Tibial nerve (tissue), 4 donors: ENCODE measurements around the gene ARL5A.

ENCODE experiments used
- CTCF ChIP-seq, 5 experiments: fragments of 200-600 bp in 3 of 5; fragments of 450-650 bp in 2 of 5; sonication (generic) in 3 of 5; IDR thresholded peaks; one replicate each; pipeline ENCODE4 v1.5.1; 2016 to 2019; ENCODE audit warnings: antibody characterized with exemption in 5 of 5, mild to moderate bottlenecking in 3 of 5, moderate library complexity in 2 of 5
- EP300 ChIP-seq, 2 donors: sonication (generic); formaldehyde crosslinking; IDR thresholded peaks; one replicate each; pipeline ENCODE4 v1.6.1; 2017; ENCODE audit warnings: antibody characterized with exemption in 2 of 2, mild to moderate bottlenecking in 1 of 2

- TF ChIP-seq CTCF (IDR thresholded peaks at IDR 0.05): no peak
- TF ChIP-seq EP300 (IDR thresholded peaks at IDR 0.05): no peak
Measured at GRCh38 chr2:151841047-151841424, 12.8 kb upstream of the ARL5A start.
